NCI-H82 treated with DMSO at 0.1 percent for 48 hours (cell line): ENCODE measurements around the gene RSAD1.

Source experiments
- DNase-seq: peaks from one replicate; lab custom pipeline; 2025; ENCODE audit not compliant: unreplicated experiment; lab: John Stamatoyannopoulos, UW

RSAD1 gene

GRCh38 chr17:50517504-50518383 lies 39.1 kb downstream of the RSAD1 start:
- no peak for DNase-seq

GRCh38 chr17:50518384-50519023 lies 39.8 kb downstream of the RSAD1 start:
- no peak for DNase-seq

- DNase-seq, result no peak
These were observed 40.6 kb downstream of the RSAD1 start for GRCh38 chr17:50519141-50519834.

GRCh38 chr17:50520483-50520882 lies 41.8 kb downstream of the RSAD1 start:
- DNase-seq, result no peak

- no peak for DNase-seq
These were observed 42.9 kb downstream of the RSAD1 start for GRCh38 chr17:50521514-50521913.

GRCh38 chr17:50522766-50523165 lies 44.1 kb downstream of the RSAD1 start:
- no peak for DNase-seq

GRCh38 chr17:50523208-50523607 lies 44.5 kb downstream of the RSAD1 start:
- DNase-seq, result no peak

- DNase-seq, result no peak
These were observed 46.2 kb downstream of the RSAD1 start for GRCh38 chr17:50524838-50525237.

- no peak for DNase-seq
These were observed 48.6 kb downstream of the RSAD1 start for GRCh38 chr17:50527155-50527762.

GRCh38 chr17:50527949-50528474 lies 49.4 kb downstream of the RSAD1 start:
- no peak for DNase-seq

- DNase-seq, result no peak
These were observed 51.2 kb downstream of the RSAD1 start for GRCh38 chr17:50529849-50530248.

- no peak for DNase-seq
These were observed 52.9 kb downstream of the RSAD1 start for GRCh38 chr17:50531428-50532025.

- DNase-seq, result no peak
These were observed 53.9 kb downstream of the RSAD1 start, which contains the start of gene EPN3 for GRCh38 chr17:50532452-50533024. Gene EPN3, plus strand, starts transcription at chr17:50532735. Its CDS starts 3,822 bp downstream, at chr17:50536557.

- no peak for DNase-seq
These were observed 54.5 kb downstream of the RSAD1 start for GRCh38 chr17:50533185-50533584.

- DNase-seq, result no peak
These were observed 55.1 kb downstream of the RSAD1 start for GRCh38 chr17:50533720-50534148.

- no peak for DNase-seq
These were observed 55.7 kb downstream of the RSAD1 start for GRCh38 chr17:50534222-50534978.

GRCh38 chr17:50534979-50535326 lies 56.3 kb downstream of the RSAD1 start:
- DNase-seq, result no peak

- DNase-seq, result no peak
These were observed 56.7 kb downstream of the RSAD1 start for GRCh38 chr17:50535407-50535806.
